SK-N-SH treated with all-trans-retinoic acid at 6 μM for 48 hours (cell line): ENCODE measurements around the gene DACT3.
A peak's percentile ranks its signal among the peaks of the same experiment; 100 is the strongest.

Experiments used
- ATAC-seq: fragments of 200-7000 bp; cut with Tn5 transposase; 3 replicates; pipeline ENCODE4 v1.9.1; 2020; ENCODE audit warnings: mild to moderate bottlenecking, moderate library complexity
- ARNTL ChIP-seq: fragments of 450-650 bp; formaldehyde crosslinking; IDR thresholded peaks from 2 replicates; pipeline ENCODE4 v1.5.0; 2020; ENCODE audit warnings: low read depth, mild to moderate bottlenecking, moderate library complexity, borderline replicate concordance
- BACH2 ChIP-seq: fragments of 250-450 bp; sonication (Bioruptor Pico); IDR thresholded peaks from 2 replicates; pipeline ENCODE4 v1.9.0; 2021; ENCODE audit warnings: mild to moderate bottlenecking, borderline replicate concordance
- CSDC2 ChIP-seq: fragments of 250-450 bp; sonication (Bioruptor Pico); IDR thresholded peaks from 2 replicates; pipeline ENCODE4 v1.5.0; 2020; ENCODE audit warnings: mild to moderate bottlenecking, moderate library complexity
- ESRRG ChIP-seq: fragments of 250-450 bp; sonication (Bioruptor Pico); IDR thresholded peaks from 2 replicates; pipeline ENCODE4 v1.6.1; 2021; ENCODE audit warnings: mild to moderate bottlenecking
- OSR1 ChIP-seq: fragments of 250-450 bp; sonication (Bioruptor Pico); IDR thresholded peaks from 2 replicates; pipeline ENCODE4 v1.8.0; 2022; ENCODE audit warnings: moderate library complexity, mild to moderate bottlenecking, inconsistent platforms
- PPARA ChIP-seq: fragments of 250-450 bp; sonication (Bioruptor Pico); IDR thresholded peaks from 2 replicates; pipeline ENCODE4 v1.5.0; 2020; ENCODE audit warnings: mild to moderate bottlenecking, borderline replicate concordance
- RARB ChIP-seq: fragments of 250-450 bp; sonication (Bioruptor Pico); IDR thresholded peaks from 2 replicates; pipeline ENCODE4 v1.8.0; 2021; ENCODE audit warnings: mild to moderate bottlenecking, moderate library complexity
- TOX ChIP-seq: fragments of 250-450 bp; sonication (Bioruptor Pico); IDR thresholded peaks from 2 replicates; pipeline ENCODE4 v1.8.0; 2021; ENCODE audit warnings: mild to moderate bottlenecking, moderate library complexity, borderline replicate concordance
- ZC3H10 ChIP-seq: fragments of 250-450 bp; sonication (Bioruptor Pico); IDR thresholded peaks from 2 replicates; pipeline ENCODE4 v1.5.1; 2021; ENCODE audit warnings: mild to moderate bottlenecking, moderate library complexity
- ZFP3 ChIP-seq: fragments of 250-450 bp; sonication (Bioruptor Pico); IDR thresholded peaks from 2 replicates; pipeline ENCODE4 v1.5.0; 2020; ENCODE audit warnings: mild to moderate bottlenecking, moderate library complexity
- ZFP30 ChIP-seq: fragments of 450-650 bp; formaldehyde crosslinking; IDR thresholded peaks from 2 replicates; pipeline ENCODE4 v1.5.0; 2022; ENCODE audit warnings: mild to moderate bottlenecking, moderate library complexity
- ZNF565 ChIP-seq: fragments of 450-650 bp; formaldehyde crosslinking; conservative IDR thresholded peaks from 2 replicates; pipeline ENCODE4 v1.5.0; 2020; ENCODE audit warnings: low read depth, mild to moderate bottlenecking, moderate library complexity
- ZNF70 ChIP-seq: fragments of 450-650 bp; formaldehyde crosslinking; IDR thresholded peaks from 2 replicates; pipeline ENCODE4 v1.5.0; 2020; ENCODE audit warnings: mild to moderate bottlenecking, moderate library complexity
- TF ChIP-seq, protein P1 (sequence below): fragments of 250-450 bp; sonication (Bioruptor Pico); IDR thresholded peaks from 2 replicates; pipeline ENCODE4 v1.8.0; 2020; ENCODE audit warnings: mild to moderate bottlenecking, moderate library complexity, borderline replicate concordance
- TF ChIP-seq, protein P2 (sequence below): fragments of 250-450 bp; sonication (Bioruptor Pico); IDR thresholded peaks from 2 replicates; pipeline ENCODE4 v1.5.1; 2020; ENCODE audit warnings: low read depth, mild to moderate bottlenecking, moderate library complexity
- TF ChIP-seq, protein P3 (sequence below): fragments of 250-450 bp; sonication (Bioruptor Pico); IDR thresholded peaks from 2 replicates; pipeline ENCODE4 v1.5.0; 2020; ENCODE audit warnings: mild to moderate bottlenecking, moderate library complexity
- TF ChIP-seq, protein P4 (sequence below): fragments of 250-450 bp; sonication (Bioruptor Pico); IDR thresholded peaks from 2 replicates; pipeline ENCODE4 v1.8.0; 2021; ENCODE audit warnings: low read depth, mild to moderate bottlenecking, moderate library complexity, borderline replicate concordance
- TF ChIP-seq, protein P5 (sequence below): fragments of 250-450 bp; sonication (Bioruptor Pico); IDR thresholded peaks from 2 replicates; pipeline ENCODE4 v1.5.1; 2021; ENCODE audit warnings: mild to moderate bottlenecking, moderate library complexity

Gene DACT3

DNA sequence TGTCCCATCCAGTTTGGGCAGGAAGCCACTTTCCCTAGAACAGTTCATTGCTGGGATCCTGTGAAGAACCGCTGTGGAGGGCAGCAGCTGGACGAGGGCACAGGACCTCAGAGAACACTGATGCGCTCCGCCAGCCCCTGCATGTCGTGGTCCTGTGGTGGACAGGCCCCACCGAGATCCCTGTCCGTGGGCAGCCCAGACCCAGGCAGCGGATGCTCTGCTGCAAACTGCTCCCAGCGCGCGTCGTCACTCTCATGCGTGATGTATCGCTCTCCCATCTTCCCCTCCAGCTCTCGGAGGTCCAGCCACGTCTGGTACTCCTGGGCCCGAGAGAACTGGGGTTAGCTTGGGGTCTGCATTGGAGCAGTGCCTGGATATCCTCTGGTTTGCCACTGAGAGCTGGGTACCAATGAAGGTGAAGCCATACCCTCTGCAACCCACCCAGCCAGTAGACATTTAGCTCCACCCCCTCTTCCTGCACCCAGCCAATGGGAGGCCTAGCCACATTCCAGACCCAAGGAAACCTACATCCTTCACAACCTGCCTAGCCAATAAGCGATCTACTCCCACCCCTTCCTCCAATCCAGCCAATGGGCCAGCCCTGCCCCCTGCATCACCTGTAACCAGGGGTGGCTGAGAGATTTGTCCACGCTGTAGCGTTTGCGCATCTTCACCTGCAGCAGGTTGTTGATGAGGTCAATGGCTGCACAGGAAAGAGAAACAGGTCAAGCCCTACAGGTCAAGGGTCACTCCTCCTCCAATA is 13.6 kb upstream of the DACT3 start:
- TF ChIP-seq, protein P1, sequence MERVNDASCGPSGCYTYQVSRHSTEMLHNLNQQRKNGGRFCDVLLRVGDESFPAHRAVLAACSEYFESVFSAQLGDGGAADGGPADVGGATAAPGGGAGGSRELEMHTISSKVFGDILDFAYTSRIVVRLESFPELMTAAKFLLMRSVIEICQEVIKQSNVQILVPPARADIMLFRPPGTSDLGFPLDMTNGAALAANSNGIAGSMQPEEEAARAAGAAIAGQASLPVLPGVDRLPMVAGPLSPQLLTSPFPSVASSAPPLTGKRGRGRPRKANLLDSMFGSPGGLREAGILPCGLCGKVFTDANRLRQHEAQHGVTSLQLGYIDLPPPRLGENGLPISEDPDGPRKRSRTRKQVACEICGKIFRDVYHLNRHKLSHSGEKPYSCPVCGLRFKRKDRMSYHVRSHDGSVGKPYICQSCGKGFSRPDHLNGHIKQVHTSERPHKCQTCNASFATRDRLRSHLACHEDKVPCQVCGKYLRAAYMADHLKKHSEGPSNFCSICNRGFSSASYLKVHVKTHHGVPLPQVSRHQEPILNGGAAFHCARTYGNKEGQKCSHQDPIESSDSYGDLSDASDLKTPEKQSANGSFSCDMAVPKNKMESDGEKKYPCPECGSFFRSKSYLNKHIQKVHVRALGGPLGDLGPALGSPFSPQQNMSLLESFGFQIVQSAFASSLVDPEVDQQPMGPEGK: no peak
- TF ChIP-seq, protein P2, sequence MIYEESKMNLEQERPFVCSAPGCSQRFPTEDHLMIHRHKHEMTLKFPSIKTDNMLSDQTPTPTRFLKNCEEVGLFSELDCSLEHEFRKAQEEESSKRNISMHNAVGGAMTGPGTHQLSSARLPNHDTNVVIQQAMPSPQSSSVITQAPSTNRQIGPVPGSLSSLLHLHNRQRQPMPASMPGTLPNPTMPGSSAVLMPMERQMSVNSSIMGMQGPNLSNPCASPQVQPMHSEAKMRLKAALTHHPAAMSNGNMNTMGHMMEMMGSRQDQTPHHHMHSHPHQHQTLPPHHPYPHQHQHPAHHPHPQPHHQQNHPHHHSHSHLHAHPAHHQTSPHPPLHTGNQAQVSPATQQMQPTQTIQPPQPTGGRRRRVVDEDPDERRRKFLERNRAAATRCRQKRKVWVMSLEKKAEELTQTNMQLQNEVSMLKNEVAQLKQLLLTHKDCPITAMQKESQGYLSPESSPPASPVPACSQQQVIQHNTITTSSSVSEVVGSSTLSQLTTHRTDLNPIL (CRISPR knock-in tag): no peak
- TF ChIP-seq ZFP30 (CRISPR knock-in tag) (no peak), TOX (CRISPR knock-in tag) (no peak), PPARA (CRISPR knock-in tag) (no peak), BACH2 (no peak), CSDC2 (CRISPR knock-in tag) (no peak), ZNF70 (CRISPR knock-in tag) (no peak), RARB (CRISPR knock-in tag) (no peak), ZC3H10 (CRISPR knock-in tag) (no peak), ESRRG (CRISPR knock-in tag) (no peak)
- TF ChIP-seq, protein P3, sequence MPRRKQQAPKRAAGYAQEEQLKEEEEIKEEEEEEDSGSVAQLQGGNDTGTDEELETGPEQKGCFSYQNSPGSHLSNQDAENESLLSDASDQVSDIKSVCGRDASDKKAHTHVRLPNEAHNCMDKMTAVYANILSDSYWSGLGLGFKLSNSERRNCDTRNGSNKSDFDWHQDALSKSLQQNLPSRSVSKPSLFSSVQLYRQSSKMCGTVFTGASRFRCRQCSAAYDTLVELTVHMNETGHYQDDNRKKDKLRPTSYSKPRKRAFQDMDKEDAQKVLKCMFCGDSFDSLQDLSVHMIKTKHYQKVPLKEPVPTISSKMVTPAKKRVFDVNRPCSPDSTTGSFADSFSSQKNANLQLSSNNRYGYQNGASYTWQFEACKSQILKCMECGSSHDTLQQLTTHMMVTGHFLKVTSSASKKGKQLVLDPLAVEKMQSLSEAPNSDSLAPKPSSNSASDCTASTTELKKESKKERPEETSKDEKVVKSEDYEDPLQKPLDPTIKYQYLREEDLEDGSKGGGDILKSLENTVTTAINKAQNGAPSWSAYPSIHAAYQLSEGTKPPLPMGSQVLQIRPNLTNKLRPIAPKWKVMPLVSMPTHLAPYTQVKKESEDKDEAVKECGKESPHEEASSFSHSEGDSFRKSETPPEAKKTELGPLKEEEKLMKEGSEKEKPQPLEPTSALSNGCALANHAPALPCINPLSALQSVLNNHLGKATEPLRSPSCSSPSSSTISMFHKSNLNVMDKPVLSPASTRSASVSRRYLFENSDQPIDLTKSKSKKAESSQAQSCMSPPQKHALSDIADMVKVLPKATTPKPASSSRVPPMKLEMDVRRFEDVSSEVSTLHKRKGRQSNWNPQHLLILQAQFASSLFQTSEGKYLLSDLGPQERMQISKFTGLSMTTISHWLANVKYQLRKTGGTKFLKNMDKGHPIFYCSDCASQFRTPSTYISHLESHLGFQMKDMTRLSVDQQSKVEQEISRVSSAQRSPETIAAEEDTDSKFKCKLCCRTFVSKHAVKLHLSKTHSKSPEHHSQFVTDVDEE: no peak
- TF ChIP-seq, protein P4, sequence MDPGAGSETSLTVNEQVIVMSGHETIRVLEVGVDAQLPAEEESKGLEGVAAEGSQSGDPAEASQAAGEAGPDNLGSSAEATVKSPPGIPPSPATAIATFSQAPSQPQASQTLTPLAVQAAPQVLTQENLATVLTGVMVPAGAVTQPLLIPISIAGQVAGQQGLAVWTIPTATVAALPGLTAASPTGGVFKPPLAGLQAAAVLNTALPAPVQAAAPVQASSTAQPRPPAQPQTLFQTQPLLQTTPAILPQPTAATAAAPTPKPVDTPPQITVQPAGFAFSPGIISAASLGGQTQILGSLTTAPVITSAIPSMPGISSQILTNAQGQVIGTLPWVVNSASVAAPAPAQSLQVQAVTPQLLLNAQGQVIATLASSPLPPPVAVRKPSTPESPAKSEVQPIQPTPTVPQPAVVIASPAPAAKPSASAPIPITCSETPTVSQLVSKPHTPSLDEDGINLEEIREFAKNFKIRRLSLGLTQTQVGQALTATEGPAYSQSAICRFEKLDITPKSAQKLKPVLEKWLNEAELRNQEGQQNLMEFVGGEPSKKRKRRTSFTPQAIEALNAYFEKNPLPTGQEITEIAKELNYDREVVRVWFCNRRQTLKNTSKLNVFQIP (CRISPR knock-in tag): no peak

DNA sequence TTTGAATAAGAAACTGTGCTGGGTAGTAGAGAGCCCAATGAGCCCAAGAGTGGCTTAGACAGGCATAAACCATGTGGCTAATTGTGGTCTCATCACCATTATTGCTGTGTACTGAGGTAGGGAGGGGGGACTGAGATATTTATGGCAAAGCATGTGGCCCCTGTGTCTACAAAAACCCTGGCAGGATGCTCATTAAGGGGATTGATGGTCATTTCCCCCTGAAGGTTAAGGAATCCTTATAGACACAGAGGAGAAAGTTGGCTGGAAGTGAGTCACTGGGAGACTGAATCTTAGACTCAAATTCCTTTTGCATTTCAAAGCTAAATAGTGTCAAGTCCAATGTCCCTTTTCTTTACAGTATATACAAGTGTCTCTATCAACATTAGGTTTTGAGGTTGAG is 9.8 kb upstream of the DACT3 start:
- TF ChIP-seq TOX (CRISPR knock-in tag): no peak
- TF ChIP-seq OSR1 (CRISPR knock-in tag): no peak
- peak; percentile 58 for ATAC-seq

More for the DNA sequence above, 13.6 kb upstream of the DACT3 start:
- ATAC-seq: peak; percentile 85

DNA sequence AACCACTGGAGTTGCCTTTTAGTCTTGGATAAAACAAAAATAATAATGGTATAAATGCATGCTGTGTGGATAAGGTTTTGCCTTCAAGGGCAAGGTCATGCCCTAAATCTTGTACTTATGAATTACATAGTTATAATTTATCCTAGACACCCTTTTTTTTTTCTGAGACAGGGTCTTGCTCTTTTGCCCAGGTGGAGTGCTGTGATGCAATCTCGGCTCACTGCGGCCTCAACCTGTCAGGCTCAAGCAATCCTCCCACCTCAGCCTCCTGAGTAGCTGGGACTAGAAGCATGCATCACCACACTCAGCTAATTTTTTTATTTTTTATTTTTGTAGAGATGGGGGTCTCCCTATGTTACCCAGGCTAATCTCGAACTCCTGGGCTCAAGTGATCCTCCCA is 7.7 kb upstream of the DACT3 start:
- TF ChIP-seq CSDC2 (CRISPR knock-in tag) (no peak), RARB (CRISPR knock-in tag) (no peak), TOX (CRISPR knock-in tag) (no peak), ZC3H10 (CRISPR knock-in tag) (no peak), ZNF70 (CRISPR knock-in tag) (no peak), ZNF565 (CRISPR knock-in tag) (no peak), PPARA (CRISPR knock-in tag) (no peak), OSR1 (CRISPR knock-in tag) (no peak), ZFP30 (CRISPR knock-in tag) (no peak), BACH2 (no peak), ARNTL (CRISPR knock-in tag) (no peak), ZFP3 (CRISPR knock-in tag) (no peak)
- TF ChIP-seq, protein P4 (CRISPR knock-in tag): no peak
- TF ChIP-seq, protein P5, sequence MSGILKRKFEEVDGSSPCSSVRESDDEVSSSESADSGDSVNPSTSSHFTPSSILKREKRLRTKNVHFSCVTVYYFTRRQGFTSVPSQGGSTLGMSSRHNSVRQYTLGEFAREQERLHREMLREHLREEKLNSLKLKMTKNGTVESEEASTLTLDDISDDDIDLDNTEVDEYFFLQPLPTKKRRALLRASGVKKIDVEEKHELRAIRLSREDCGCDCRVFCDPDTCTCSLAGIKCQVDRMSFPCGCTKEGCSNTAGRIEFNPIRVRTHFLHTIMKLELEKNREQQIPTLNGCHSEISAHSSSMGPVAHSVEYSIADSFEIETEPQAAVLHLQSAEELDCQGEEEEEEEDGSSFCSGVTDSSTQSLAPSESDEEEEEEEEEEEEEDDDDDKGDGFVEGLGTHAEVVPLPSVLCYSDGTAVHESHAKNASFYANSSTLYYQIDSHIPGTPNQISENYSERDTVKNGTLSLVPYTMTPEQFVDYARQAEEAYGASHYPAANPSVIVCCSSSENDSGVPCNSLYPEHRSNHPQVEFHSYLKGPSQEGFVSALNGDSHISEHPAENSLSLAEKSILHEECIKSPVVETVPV (CRISPR knock-in tag): no peak
- TF ChIP-seq, protein P3: no peak
- TF ChIP-seq, protein P1: no peak
- ATAC-seq: no peak
